HG03575 (cell line): ENCODE results near the gene KLHL14.
"Not testable (repeated sequence)": the region's sequence is repeated elsewhere in the genome, so short reads cannot be mapped to it uniquely, and the experiment has no call there.

Source experiments
- ATAC-seq: cut with Tn5 transposase; IDR thresholded peaks from one replicate; pipeline ENCODE4 v1.9.1; 2021; ENCODE audit not compliant: unreplicated experiment, insufficient number of reproducible peaks, low FRiP score; ENCODE audit errors: extremely low read depth

Gene KLHL14, protein sequence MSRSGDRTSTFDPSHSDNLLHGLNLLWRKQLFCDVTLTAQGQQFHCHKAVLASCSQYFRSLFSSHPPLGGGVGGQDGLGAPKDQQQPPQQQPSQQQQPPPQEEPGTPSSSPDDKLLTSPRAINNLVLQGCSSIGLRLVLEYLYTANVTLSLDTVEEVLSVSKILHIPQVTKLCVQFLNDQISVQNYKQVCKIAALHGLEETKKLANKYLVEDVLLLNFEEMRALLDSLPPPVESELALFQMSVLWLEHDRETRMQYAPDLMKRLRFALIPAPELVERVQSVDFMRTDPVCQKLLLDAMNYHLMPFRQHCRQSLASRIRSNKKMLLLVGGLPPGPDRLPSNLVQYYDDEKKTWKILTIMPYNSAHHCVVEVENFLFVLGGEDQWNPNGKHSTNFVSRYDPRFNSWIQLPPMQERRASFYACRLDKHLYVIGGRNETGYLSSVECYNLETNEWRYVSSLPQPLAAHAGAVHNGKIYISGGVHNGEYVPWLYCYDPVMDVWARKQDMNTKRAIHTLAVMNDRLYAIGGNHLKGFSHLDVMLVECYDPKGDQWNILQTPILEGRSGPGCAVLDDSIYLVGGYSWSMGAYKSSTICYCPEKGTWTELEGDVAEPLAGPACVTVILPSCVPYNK

DNA sequence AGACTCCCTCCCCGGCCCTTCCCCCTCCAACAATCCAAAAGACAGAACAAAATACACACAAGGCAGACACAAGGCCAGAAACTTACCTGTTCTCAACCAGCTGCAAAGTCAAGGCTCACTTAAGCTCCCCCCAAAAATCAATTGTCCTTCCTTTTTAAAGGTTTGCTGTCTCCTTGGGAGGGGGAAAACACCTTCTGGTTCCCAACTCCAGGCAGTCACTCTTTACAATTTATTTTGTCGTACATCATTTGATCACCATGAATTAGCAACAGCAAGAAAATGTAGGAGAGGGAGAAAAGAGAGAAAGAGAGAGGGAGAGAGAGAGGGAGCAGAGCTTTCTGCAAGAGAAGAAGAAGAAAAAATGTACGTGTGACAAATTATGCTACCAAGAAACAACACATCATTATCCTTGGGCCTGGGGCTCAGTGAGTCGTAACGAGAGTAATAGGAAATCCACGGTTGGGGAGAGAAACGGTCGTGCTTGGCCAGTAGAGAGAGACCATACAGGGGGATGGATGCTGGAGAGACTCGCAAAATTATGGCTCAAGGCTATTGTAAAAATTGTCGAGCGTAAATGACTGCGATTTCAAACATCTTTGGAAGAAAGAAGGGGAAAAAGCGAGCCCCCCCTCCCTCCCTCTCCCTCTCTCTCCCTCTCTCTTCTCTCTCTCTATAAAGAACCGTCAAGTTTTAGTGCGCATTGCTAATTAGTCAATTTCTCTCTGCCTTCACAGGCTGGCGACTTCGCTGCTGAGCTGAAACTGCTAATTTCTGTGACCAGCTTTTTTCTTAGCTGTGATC, at the start of gene KLHL14:
TSS of gene KLHL14 (minus strand) at position 443 of the 801 bp plus-strand sequence. CDS start 2,432 bp downstream, outside the sequence.
- ATAC-seq: no peak

DNA sequence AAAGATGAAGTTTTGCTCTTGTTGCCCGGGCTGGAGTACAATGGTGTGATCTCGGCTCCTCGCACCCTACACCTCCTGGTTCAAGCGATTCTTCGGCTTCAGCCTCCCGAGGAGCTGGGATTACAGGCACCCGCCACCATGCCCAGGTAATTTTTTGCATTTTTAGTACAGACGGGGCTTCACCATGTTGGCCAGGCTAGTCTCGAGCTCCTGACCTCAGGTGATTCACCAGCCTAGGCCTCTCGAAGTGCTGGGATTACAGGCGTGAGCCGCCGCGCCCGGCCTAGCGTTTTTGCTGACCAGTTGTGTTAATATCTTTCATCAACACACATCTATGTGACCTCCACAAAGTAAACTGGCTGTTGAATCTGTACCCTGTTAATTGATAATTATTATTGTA, 49.4 kb upstream of the KLHL14 start:
- ATAC-seq: no peak

DNA sequence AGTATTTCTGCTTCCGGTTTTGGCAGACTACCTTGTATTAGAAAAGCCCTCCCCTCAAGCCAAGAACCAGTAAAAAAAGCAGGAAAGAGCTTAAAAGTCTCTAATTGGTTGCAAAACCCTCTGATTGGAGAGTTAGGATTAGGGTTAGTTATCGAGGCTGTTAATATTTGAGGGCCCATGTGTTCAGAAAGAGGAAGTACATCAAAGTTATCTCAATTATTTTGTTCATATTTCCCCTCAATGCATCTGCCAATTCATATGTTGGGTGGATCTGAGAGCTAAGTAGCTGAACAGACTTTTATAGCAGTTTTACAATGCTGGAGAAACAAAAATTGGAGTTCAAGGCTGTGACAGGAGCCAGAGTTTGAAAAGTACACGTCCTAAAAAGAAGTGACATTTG, 43.1 kb upstream of the KLHL14 start:
- no peak for ATAC-seq

DNA sequence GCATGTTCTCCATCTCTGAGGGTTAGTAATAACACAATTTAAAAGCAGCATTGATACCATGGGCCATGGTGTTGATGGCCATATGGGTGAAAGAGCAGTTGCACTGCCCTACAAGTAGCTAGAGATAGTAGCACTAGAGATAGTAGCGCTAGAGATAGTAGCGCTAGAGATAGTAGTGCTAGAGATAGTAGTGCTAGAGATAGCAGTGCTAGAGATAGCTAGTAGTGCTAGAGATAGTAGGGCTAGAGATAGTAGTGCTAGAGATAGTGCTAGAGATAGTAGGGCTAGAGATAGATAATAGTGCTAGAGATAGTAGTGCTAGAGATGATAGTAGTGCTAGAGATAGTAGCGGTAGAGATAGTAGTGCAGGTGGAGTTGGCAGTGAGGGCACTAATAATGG, 39.5 kb upstream of the KLHL14 start:
- ATAC-seq: no peak

DNA sequence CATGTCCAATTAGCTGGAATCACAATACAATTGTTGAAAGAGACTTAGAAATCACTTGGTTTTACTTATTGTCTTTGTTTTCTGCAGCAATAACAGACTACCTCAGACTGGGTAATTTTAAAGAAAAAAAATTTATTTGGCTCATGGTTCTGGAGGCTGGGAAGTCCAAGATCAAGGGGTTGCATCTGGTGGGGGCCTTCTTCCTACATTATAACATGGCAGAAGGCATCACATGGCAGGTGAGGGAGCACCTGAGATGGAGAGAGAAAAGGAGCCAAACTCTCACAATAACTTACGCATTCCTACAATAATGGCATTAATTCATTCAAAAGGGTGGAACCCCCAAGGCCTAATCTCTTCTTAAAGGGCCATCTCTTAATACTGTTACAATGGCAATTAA, 37.5 kb upstream of the KLHL14 start:
- ATAC-seq: no peak

DNA sequence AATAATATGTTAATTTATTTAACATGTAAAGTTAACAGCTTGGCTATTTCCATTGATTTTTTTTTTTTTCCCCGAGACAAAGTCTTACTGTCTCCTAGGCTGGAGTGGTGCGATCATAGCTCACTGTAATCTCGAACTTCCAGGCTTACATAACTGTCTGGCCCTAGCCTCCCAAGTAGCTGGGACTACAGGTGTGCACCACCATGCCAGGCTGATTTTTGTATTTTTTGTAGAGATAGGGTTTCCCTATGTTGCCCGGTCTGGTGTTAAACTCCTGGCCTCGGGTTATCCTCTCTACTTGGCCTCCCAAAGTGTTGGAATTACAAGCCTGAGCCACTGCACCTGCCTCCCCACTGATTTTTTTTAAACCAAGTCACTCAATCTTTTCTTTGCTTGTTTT, 32.5 kb upstream of the KLHL14 start:
- ATAC-seq: no peak

DNA sequence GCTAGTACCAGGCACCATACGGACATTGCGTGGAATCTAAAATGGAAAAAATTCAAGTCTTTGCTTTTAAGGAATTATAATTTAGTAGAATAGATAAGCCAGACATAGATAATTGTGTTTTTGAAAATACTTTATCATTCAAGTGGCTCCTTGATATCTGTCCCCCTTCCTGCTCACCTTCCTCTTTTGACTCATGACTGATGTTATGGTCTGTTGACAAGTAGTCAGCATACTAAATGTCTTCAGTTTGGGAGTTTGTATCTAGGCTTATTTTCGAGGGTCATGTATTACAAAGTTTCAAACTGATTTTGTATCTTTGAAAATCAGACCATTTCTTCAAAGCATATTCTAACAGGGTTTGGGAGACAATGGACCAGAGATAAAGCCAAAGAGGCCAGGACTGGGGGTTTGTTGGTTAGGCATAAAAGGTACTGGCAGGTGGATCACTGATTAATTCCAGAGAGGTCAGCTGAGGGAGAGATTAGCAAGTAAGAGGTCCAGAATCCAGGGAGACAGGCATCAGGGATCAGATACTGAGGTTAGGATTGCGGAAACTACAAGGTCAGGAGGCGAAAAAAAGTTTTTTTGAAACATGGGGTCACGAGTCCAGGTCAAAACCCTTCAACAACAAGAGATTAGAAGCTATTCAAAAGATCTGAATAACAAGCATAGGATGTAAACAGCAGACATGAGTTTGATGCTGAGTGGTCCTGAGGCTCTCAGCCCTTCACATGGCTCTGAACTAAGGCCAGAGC, 31.5 kb upstream of the KLHL14 start:
- ATAC-seq: no peak

DNA sequence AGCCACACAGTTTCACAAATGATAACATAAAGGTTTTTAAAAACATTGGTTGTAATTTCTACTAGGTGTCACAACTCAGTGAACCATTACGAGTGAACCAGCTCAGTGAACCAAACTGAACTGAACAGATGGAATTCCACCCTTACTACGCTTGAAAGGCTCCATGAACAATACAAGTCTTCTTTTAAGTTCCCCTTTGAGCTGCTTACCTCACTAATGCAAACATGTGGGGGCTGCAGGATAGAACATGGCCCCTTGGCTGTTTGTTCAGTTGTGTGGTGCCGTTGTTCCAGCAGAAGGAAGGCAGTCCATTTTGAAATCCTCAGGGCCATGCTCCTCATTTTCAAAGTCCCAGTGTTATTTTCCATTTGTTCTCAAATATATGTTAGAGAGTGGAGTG, 30.7 kb upstream of the KLHL14 start:
- ATAC-seq: peak; percentile 80

DNA sequence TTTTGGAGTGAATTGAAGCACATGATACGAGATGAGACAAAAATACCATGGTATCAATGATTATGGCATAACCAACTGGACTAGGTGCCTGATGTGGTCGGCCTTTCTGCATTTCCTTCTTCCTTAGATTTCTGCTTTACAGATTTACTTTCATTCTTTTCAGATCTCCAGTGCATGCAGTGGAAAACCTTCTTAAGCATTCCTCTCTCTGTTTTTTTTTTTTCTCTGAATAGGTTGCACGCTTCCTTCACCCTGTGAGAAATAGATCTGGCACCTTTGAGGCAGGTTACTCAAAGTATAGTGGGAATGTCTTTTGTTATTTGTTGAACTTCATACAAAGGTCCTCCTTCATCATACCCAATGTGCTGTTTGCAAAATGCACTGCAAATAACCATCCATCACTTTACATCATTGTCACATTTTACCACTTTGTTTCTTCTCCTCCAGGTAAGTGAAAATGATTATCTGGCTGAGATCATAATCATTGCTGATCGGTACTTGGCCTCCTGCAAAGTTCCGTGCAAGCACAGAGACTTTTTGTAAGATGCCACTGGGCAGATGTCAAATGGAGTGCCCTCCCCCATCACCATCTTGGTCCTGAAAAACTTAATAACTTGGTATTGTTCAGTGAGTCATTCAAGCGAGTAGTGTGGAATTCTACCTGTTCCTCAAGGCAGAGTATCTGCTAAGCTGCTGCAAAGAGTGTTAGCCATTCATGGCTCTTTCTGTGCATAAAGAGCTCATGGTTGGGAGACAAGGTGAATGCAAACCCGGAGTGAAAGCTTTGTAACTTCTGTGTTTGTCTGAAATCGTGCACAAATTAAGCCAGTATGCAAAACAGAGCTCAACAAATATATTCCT, 30.0 kb upstream of the KLHL14 start:
- peak; percentile 61 for ATAC-seq

DNA sequence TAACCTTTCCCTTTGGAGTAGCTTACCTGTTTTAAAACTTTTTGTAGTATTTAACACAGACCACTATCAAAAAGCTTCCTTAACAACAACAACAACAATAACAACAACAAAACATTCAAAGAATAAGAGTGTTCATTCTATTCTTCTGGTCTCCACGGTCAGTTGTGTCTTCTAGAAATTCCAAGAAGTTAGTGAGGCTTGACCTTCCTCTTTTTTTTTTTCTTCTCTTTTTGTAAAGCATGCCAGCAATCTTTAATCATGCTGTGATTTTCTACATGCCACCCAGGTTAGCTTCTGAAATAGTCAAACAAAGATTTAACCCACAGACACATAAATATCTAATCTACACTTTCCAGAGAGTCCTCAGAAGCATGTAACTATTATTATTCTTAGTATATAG, 28.4 kb upstream of the KLHL14 start:
- no peak for ATAC-seq

DNA sequence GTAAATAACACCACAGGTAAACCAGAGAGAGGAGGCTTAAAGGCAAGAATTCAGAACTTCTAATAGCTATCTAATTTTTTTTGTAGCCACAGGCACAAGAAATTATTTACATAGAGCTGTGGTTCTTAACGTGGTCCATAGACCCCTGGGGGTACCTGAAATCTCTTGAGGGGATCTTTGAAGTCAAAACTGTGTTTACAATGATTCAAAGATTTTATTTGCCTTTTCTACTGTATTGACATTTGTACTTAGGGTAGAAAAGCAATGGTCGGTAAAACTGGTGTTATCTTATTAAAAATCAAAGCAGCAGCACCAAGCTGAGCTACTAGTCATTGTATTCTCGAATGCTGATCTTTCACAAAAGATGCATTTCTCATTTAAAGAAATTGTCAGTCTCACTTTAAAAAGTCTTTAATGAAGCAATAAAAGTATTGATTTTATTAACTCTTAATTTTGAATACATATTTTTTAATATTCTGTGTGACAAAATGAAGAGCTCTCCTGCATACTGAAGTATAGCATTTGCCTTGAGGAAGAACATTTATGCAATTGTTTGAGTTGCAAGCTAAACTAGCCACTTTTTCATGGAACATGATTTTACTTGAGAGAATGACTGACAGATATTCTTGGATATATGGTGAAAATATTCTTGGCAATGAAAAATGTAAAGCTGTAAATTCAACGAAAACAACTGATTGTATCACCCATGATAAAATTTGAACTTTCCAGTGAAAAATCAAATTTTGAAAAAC, 25.6 kb upstream of the KLHL14 start:
- no peak for ATAC-seq

DNA sequence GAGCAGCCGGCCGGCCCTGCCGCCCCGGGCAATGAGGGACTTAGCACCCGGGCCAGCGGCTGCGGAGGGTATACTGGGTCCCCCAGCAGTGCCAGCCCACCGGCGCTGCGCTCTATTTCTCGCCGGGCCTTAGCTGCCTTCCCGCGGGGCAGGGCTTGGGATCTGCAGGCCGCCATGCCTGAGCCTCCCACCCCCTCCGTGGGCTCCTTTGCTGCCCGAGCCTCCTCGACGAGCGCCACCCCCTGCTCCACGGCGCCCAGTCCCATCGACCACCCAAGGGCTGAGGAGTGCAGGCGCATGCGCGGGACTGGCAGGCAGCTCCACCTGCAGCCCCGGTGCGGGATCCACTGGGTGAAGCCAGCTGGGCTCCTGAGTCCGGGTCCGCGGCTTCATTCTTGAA, 21.8 kb upstream of the KLHL14 start:
- ATAC-seq: not testable (repeated sequence)

DNA sequence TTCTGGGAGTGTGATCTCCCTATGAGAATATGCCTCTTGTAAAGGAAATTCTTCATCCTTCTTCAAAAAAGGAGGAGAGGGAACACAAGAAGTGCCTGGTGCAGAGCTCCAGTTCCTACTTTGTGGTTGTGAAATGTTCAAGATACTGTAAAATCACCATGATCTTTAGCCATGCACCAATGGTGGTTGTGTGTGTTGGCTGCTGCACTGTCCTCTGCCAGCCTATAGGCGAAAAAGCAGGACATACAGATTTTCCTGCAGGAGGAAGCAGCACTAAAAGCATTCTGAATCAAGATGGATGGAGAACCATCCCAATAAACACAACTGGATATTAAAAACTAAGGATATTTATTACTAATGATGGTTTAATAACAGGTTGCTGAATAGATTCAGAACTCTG, 6.2 kb upstream of the KLHL14 start:
- no peak for ATAC-seq

DNA sequence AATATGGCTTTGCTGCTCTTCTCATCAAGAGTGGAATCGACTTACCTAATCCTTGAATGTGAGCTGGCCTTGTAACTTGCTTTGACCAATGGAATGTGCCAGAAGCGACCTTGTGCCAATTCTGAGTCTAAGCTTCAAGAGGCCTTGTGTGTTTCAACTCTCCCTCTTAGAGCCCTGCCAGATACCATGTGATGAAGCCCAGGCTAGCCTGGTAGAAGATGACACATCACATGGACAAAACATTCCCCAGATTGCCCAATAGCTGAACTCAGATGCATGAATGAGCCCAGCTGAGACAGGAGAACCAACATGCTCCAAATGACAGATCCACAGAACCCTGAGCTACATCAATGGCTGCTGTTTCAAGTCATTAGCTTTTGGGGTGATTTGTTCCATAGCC, 4.2 kb upstream of the KLHL14 start:
- ATAC-seq: no peak

DNA sequence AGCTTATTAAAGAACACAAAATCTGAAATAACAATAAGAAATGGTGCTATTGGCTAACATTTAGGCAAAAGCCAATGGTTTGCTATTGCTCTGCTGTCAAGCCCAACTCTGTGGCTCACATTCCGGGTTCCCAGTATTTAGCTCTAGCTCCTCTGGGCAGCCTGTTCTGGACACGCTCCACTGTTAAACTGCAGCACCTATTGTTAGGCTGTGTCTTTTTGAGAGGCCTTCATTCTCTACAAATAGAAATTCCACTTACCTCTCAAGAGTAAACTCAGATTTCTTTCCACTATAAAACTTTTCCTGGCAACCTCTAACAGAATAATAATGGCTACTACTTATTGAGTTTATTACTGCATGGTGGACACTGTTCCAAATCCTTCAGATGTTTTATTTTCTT, 3.7 kb upstream of the KLHL14 start:
- no peak for ATAC-seq

DNA sequence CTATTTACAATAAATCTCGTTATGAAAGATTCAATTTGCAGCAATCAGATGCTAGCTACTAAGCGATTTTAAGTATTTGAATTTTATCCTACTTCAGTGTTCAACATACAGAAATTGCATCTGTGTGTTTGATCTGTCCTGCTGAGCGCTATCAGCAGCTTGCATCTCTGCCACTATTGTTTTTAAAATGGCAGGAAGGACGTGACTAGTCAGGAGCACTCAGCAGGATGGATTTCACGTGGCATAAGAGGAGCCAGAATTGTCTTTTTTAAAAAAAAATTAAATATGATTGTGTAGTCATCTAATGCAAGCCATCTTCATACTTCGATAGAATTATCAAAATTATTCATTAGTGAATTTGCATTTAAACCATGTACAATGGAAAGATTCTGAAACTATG, 2.8 kb upstream of the KLHL14 start:
- no peak for ATAC-seq

DNA sequence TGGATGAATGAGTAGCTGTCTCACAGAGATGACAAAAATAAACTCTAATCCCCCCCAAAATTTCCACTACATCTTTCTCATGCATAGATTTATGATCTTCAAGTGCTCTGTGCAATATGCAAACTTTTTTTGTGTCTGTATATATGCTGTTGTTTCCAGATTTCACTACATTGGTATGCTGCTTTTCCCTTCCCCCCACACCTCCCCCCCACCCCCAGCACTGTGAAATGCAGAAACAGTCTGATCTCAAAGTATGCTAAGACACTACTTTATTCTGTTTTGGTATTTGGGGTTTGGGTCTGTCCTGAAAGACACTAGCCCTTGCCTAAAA, 524 bp upstream of the KLHL14 start:
- ATAC-seq: no peak
